ENCODE data around the gene SH3TC1. TPM values are rescaled to one million over a fixed set of nuclear protein-coding genes. Genes with fewer than 3 reads are reported as not detected.

Gene SH3TC1
- total and polyA plus RNA-seq, 2 of the 13 experiments (the other 11 are each of a cell fraction or from before 2014, with no cell fraction given) = 14.9 to 21.8 TPM

DNA sequence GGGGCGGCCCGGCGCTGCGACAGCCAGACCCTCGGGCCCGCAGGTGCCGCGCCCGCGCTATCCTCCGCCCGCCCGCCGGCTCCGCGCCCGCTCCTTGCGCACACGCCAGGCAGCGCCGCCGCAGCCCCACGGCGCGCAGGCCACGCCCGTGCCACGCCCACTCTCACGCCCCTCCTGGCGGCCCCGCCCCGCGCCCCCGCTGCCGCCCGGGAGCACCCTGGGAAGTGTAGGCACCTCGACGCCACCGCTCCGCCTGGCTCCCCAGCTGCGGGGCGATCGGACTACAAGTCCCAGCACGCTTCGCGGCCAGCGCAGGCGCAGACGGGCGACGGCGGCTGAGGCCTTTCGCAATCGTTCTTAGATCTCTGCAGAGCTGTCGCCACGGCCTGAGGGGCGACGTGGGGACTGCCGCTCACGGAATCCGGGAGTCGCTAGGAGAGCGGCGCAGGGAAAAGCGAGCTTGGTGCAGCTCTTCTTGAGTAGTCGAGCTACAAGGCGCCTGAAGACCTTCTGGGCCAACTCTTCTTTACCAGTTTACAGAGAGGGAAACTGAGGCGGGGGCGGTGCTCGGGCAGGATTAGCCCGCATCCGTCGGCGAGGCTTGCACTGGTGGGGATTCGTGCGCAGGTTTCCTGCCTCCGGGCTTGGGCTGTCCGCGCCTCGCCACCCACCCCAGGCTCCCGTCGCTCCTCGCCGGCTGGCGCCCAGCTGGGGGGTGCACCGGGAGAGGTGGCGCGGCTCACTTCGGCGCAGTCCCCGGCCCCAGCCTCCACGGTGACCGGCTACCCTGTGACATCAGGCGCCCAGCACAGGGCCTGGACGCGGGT is 40.2 kb upstream of the SH3TC1 start, which contains the start of gene ABLIM2 (continued):
- TF ChIP-seq, protein P1, sequence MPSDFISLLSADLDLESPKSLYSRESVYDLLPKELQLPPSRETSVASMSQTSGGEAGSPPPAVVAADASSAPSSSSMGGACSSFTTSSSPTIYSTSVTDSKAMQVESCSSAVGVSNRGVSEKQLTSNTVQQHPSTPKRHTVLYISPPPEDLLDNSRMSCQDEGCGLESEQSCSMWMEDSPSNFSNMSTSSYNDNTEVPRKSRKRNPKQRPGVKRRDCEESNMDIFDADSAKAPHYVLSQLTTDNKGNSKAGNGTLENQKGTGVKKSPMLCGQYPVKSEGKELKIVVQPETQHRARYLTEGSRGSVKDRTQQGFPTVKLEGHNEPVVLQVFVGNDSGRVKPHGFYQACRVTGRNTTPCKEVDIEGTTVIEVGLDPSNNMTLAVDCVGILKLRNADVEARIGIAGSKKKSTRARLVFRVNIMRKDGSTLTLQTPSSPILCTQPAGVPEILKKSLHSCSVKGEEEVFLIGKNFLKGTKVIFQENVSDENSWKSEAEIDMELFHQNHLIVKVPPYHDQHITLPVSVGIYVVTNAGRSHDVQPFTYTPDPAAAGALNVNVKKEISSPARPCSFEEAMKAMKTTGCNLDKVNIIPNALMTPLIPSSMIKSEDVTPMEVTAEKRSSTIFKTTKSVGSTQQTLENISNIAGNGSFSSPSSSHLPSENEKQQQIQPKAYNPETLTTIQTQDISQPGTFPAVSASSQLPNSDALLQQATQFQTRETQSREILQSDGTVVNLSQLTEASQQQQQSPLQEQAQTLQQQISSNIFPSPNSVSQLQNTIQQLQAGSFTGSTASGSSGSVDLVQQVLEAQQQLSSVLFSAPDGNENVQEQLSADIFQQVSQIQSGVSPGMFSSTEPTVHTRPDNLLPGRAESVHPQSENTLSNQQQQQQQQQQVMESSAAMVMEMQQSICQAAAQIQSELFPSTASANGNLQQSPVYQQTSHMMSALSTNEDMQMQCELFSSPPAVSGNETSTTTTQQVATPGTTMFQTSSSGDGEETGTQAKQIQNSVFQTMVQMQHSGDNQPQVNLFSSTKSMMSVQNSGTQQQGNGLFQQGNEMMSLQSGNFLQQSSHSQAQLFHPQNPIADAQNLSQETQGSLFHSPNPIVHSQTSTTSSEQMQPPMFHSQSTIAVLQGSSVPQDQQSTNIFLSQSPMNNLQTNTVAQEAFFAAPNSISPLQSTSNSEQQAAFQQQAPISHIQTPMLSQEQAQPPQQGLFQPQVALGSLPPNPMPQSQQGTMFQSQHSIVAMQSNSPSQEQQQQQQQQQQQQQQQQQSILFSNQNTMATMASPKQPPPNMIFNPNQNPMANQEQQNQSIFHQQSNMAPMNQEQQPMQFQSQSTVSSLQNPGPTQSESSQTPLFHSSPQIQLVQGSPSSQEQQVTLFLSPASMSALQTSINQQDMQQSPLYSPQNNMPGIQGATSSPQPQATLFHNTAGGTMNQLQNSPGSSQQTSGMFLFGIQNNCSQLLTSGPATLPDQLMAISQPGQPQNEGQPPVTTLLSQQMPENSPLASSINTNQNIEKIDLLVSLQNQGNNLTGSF (CRISPR knock-in tag; IDR thresholded peaks at IDR 0.05) = no peak
- TF ChIP-seq, protein P2, sequence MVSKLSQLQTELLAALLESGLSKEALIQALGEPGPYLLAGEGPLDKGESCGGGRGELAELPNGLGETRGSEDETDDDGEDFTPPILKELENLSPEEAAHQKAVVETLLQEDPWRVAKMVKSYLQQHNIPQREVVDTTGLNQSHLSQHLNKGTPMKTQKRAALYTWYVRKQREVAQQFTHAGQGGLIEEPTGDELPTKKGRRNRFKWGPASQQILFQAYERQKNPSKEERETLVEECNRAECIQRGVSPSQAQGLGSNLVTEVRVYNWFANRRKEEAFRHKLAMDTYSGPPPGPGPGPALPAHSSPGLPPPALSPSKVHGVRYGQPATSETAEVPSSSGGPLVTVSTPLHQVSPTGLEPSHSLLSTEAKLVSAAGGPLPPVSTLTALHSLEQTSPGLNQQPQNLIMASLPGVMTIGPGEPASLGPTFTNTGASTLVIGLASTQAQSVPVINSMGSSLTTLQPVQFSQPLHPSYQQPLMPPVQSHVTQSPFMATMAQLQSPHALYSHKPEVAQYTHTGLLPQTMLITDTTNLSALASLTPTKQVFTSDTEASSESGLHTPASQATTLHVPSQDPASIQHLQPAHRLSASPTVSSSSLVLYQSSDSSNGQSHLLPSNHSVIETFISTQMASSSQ (IDR thresholded peaks at IDR 0.05; ENCODE audit: low read depth) = no peak
- TF ChIP-seq, protein P2 (CRISPR knock-in tag; IDR thresholded peaks at IDR 0.05; ENCODE audit: borderline replicate concordance) = peak; percentile 55; the same call in 1 of the 2 replicates
- TF ChIP-seq ZNF367 (CRISPR knock-in tag; IDR thresholded peaks at IDR 0.05; ENCODE audit: borderline replicate concordance) (no peak), GATAD1 (CRISPR knock-in tag; IDR thresholded peaks at IDR 0.05) (0 out of 2 replicates have a peak, but pooled peaks have one; percentile 49), ZMYM3 (CRISPR knock-in tag; IDR thresholded peaks at IDR 0.05) (0 out of 2 replicates have a peak, but pooled peaks have one; percentile 11), HOXA3 (CRISPR knock-in tag; IDR thresholded peaks at IDR 0.05) (peak; percentile 59), SNAPC2 (CRISPR knock-in tag; IDR thresholded peaks at IDR 0.05) (no peak), TRIM24 (CRISPR knock-in tag; IDR thresholded peaks at IDR 0.05) (no peak)
- TF ChIP-seq, protein P3, sequence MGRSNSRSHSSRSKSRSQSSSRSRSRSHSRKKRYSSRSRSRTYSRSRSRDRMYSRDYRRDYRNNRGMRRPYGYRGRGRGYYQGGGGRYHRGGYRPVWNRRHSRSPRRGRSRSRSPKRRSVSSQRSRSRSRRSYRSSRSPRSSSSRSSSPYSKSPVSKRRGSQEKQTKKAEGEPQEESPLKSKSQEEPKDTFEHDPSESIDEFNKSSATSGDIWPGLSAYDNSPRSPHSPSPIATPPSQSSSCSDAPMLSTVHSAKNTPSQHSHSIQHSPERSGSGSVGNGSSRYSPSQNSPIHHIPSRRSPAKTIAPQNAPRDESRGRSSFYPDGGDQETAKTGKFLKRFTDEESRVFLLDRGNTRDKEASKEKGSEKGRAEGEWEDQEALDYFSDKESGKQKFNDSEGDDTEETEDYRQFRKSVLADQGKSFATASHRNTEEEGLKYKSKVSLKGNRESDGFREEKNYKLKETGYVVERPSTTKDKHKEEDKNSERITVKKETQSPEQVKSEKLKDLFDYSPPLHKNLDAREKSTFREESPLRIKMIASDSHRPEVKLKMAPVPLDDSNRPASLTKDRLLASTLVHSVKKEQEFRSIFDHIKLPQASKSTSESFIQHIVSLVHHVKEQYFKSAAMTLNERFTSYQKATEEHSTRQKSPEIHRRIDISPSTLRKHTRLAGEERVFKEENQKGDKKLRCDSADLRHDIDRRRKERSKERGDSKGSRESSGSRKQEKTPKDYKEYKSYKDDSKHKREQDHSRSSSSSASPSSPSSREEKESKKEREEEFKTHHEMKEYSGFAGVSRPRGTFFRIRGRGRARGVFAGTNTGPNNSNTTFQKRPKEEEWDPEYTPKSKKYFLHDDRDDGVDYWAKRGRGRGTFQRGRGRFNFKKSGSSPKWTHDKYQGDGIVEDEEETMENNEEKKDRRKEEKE (IDR thresholded peaks at IDR 0.05) = no peak
- TF ChIP-seq, protein P4, sequence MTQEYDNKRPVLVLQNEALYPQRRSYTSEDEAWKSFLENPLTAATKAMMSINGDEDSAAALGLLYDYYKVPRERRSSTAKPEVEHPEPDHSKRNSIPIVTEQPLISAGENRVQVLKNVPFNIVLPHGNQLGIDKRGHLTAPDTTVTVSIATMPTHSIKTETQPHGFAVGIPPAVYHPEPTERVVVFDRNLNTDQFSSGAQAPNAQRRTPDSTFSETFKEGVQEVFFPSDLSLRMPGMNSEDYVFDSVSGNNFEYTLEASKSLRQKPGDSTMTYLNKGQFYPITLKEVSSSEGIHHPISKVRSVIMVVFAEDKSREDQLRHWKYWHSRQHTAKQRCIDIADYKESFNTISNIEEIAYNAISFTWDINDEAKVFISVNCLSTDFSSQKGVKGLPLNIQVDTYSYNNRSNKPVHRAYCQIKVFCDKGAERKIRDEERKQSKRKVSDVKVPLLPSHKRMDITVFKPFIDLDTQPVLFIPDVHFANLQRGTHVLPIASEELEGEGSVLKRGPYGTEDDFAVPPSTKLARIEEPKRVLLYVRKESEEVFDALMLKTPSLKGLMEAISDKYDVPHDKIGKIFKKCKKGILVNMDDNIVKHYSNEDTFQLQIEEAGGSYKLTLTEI (CRISPR knock-in tag; conservative IDR thresholded peaks at IDR 0.05) = no peak

All from HepG2 (cell line).